ENCODE results near the gene TRHDE. TPM values are rescaled to one million over a fixed set of nuclear protein-coding genes. Genes with fewer than 3 reads are reported as not detected.

Gene TRHDE
- polyA plus RNA-seq, 1 donor from 2014 or later: 20.6 TPM

DNA sequence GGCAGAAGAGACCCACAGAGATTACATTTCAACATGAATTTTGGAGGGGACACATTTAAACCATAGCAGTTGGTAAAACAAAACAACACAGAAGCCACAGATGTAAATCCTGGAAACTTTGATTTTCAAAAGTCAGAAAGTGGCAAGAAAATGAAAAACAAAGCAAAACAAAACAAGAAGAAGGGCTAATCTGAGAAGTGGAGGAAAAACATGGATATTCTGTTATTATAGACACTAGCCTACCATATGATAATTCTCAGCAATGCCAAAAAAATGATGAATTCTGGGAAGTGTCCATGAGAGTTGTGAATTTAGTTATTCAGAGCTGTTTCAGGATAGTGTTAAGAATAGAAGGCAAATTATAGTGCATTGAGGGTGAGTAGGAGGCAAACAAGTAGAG is 192.3 kb downstream of the TRHDE start:
- Histone ChIP-seq H3F3A (ENCODE audit: insufficient read depth, low read length, poor library complexity, severe bottlenecking) (no peaks in the 10 kb centered on the region), H3K9ac (ENCODE audit: low read length) (no peak overlapping the region), H2AFZ (ENCODE audit: low read depth, low read length) (no peak overlapping the region), H3K27me3 (ENCODE audit: insufficient read depth, low read depth, low read length) (no peaks in the 10 kb centered on the region), H3K79me2 (replicated peaks; ENCODE audit: insufficient read depth, low read length) (no peaks in the 10 kb centered on the region), H3K4me2 (ENCODE audit: low read length) (no peak overlapping the region), H4K20me1 (ENCODE audit: insufficient read depth) (no peaks in the 10 kb centered on the region), H3K4me3 (ENCODE audit: low read length) (no peak overlapping the region), H3K9me3 (ENCODE audit: low read length) (no peaks in the 10 kb centered on the region), H3K9me2 (ENCODE audit: insufficient read depth, low read length) (no peaks in the 10 kb centered on the region), H3K27ac (ENCODE audit: low read length) (no peak overlapping the region), H3K36me3 (ENCODE audit: insufficient read depth, low read length) (no peaks in the 10 kb centered on the region)
- TF ChIP-seq POLR2AphosphoS5 (IDR thresholded peaks at IDR 0.05) (no peak), TAF1 (IDR thresholded peaks at IDR 0.05; ENCODE audit: low read depth) (no peak), SMC3 (conservative IDR thresholded peaks at IDR 0.05; ENCODE audit: poor library complexity) (no peak), EZH2 (IDR thresholded peaks at IDR 0.05; ENCODE audit: borderline replicate concordance, insufficient read depth, low read length, poor library complexity, severe bottlenecking) (no peak), MXI1 (conservative IDR thresholded peaks at IDR 0.05; ENCODE audit: poor library complexity, severe bottlenecking) (no peak), RAD21 (conservative IDR thresholded peaks at IDR 0.05) (no peak), EP300 (conservative IDR thresholded peaks at IDR 0.05; ENCODE audit: poor library complexity, severe bottlenecking) (no peak)
- TF ChIP-seq, protein P1, sequence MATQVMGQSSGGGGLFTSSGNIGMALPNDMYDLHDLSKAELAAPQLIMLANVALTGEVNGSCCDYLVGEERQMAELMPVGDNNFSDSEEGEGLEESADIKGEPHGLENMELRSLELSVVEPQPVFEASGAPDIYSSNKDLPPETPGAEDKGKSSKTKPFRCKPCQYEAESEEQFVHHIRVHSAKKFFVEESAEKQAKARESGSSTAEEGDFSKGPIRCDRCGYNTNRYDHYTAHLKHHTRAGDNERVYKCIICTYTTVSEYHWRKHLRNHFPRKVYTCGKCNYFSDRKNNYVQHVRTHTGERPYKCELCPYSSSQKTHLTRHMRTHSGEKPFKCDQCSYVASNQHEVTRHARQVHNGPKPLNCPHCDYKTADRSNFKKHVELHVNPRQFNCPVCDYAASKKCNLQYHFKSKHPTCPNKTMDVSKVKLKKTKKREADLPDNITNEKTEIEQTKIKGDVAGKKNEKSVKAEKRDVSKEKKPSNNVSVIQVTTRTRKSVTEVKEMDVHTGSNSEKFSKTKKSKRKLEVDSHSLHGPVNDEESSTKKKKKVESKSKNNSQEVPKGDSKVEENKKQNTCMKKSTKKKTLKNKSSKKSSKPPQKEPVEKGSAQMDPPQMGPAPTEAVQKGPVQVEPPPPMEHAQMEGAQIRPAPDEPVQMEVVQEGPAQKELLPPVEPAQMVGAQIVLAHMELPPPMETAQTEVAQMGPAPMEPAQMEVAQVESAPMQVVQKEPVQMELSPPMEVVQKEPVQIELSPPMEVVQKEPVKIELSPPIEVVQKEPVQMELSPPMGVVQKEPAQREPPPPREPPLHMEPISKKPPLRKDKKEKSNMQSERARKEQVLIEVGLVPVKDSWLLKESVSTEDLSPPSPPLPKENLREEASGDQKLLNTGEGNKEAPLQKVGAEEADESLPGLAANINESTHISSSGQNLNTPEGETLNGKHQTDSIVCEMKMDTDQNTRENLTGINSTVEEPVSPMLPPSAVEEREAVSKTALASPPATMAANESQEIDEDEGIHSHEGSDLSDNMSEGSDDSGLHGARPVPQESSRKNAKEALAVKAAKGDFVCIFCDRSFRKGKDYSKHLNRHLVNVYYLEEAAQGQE (IDR thresholded peaks at IDR 0.05; ENCODE audit: borderline replicate concordance): no peak
- TF ChIP-seq, protein P2, sequence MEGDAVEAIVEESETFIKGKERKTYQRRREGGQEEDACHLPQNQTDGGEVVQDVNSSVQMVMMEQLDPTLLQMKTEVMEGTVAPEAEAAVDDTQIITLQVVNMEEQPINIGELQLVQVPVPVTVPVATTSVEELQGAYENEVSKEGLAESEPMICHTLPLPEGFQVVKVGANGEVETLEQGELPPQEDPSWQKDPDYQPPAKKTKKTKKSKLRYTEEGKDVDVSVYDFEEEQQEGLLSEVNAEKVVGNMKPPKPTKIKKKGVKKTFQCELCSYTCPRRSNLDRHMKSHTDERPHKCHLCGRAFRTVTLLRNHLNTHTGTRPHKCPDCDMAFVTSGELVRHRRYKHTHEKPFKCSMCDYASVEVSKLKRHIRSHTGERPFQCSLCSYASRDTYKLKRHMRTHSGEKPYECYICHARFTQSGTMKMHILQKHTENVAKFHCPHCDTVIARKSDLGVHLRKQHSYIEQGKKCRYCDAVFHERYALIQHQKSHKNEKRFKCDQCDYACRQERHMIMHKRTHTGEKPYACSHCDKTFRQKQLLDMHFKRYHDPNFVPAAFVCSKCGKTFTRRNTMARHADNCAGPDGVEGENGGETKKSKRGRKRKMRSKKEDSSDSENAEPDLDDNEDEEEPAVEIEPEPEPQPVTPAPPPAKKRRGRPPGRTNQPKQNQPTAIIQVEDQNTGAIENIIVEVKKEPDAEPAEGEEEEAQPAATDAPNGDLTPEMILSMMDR (IDR thresholded peaks at IDR 0.05; ENCODE audit: poor library complexity, severe bottlenecking): no peak

DNA sequence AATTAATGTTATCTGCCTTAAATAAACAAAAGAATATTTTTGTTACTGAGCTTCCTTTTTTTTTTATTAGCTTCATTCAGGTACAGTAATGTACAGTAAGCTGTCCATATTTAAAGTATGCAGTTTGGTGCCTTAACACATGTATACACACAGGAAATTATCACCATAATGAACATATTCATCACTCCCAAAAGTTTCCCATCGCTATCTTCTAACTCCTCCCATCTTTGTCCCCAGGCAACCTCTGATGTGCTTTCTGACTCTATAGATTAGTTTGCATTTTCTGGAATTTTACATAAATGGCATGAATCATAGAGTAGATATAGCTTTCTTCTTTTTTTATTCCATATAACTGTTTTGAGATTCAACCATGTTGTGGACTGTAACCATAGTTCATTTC is 193.0 kb downstream of the TRHDE start:
- TF ChIP-seq POLR2AphosphoS5 (IDR thresholded peaks at IDR 0.05) (no peak), EP300 (conservative IDR thresholded peaks at IDR 0.05; ENCODE audit: poor library complexity, severe bottlenecking) (no peak), MXI1 (conservative IDR thresholded peaks at IDR 0.05; ENCODE audit: poor library complexity, severe bottlenecking) (no peak), TAF1 (IDR thresholded peaks at IDR 0.05; ENCODE audit: low read depth) (no peak)
- TF ChIP-seq, protein P1 (IDR thresholded peaks at IDR 0.05; ENCODE audit: borderline replicate concordance): no peak
- Histone ChIP-seq H3K9me3 (ENCODE audit: low read length) (no peaks in the 10 kb centered on the region), H3F3A (ENCODE audit: insufficient read depth, low read length, poor library complexity, severe bottlenecking) (no peaks in the 10 kb centered on the region), H3K36me3 (ENCODE audit: insufficient read depth, low read length) (no peaks in the 10 kb centered on the region), H3K9ac (ENCODE audit: low read length) (no peak overlapping the region), H3K79me2 (replicated peaks; ENCODE audit: insufficient read depth, low read length) (no peaks in the 10 kb centered on the region), H3K4me2 (ENCODE audit: low read length) (no peak overlapping the region), H3K4me3 (ENCODE audit: low read length) (no peak overlapping the region), H2AFZ (ENCODE audit: low read depth, low read length) (no peak overlapping the region), H3K27me3 (ENCODE audit: insufficient read depth, low read depth, low read length) (no peaks in the 10 kb centered on the region), H3K9me2 (ENCODE audit: insufficient read depth, low read length) (no peaks in the 10 kb centered on the region), H3K27ac (ENCODE audit: low read length) (no peak overlapping the region), H4K20me1 (ENCODE audit: insufficient read depth) (no peaks in the 10 kb centered on the region)
